ENCODE results near the gene IL18R1.

The IL18R1 gene

GRCh38 chr2:102434655-102435381 is 79.2 kb downstream of the IL18R1 start:
- DNase-seq, result no peak

GRCh38 chr2:102435741-102436140 is 80.1 kb downstream of the IL18R1 start:
- no peak for DNase-seq

- no peak for DNase-seq
These were observed 80.7 kb downstream of the IL18R1 start for GRCh38 chr2:102436323-102436722.

- no peak for DNase-seq
These were observed 81.5 kb downstream of the IL18R1 start for GRCh38 chr2:102437122-102437521.

- DNase-seq, result no peak
These were observed 82.5 kb downstream of the IL18R1 start for GRCh38 chr2:102438111-102438510.

- no peak for DNase-seq
These were observed 83.0 kb downstream of the IL18R1 start for GRCh38 chr2:102438578-102438977.

- DNase-seq, result no peak
These were observed 83.6 kb downstream of the IL18R1 start for GRCh38 chr2:102439065-102439695.

- DNase-seq, result no peak
These were observed 87.6 kb downstream of the IL18R1 start for GRCh38 chr2:102442967-102443828.

GRCh38 chr2:102444233-102444632 is 88.6 kb downstream of the IL18R1 start:
- DNase-seq, result no peak

- DNase-seq, result no peak
These were observed 91.3 kb downstream of the IL18R1 start for GRCh38 chr2:102446936-102447335.

Measured in right kidney (tissue), 1 donor.